Measurements from ENCODE around the gene FXYD2. TPM values are rescaled to one million over a fixed set of nuclear protein-coding genes. Genes with fewer than 3 reads are reported as not detected.

Gene FXYD2
- total RNA-seq, 1 donor from 2014 or later, result not detected

DNA sequence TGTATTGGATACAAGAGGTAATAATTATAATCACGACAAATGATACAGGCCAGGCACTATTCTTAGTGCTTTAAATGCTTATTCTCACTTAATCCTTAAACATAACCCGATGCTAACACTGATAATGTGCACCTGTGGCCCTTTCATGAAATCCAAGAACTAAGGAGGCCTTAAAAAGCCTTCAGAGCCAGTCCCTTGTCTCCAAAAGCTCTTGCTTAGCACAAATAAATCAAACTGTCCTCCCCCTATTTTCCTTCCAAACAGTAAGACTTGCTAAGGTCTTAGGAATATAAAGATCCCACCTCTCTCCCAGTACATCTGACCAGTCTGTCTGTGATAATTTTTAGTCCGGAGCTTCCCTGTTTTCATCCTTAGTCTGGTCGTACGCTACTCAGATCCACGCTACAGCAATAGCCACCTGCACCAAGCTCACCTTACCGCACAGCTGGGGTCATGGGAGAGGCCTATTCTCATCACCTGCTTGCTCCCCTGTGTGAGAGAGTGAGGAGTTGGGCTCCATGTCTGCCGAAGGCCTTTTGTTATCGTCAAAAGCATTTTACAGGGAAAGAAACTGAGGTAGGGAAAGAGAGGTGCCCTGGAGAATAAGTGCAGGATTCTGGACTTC lies 35.1 kb upstream of the FXYD2 start:
- Histone ChIP-seq H3K36me3 (ENCODE audit: insufficient read depth, low read length) (no peaks in the 10 kb centered on the region), H3K79me2 (ENCODE audit: insufficient read depth, low read length) (no peaks in the 10 kb centered on the region), H3K27me3 (ENCODE audit: insufficient read depth, low read length) (no peaks in the 10 kb centered on the region), H2AFZ (ENCODE audit: low read depth, low read length) (no peak overlapping the region), H3K9ac (ENCODE audit: low read length) (no peak overlapping the region), H3K27ac (ENCODE audit: low read depth, low read length) (no peak overlapping the region), H3K4me3 (ENCODE audit: insufficient read depth, low read depth, low read length) (no peak overlapping the region), H3K4me2 (ENCODE audit: low read length) (no peak overlapping the region), H3K4me1 (ENCODE audit: insufficient read depth, low read length) (no peaks in the 10 kb centered on the region), H3K9me3 (ENCODE audit: insufficient read depth, low read depth, low read length) (no peaks in the 10 kb centered on the region), H4K20me1 (ENCODE audit: insufficient read depth, low read length) (no peaks in the 10 kb centered on the region)
- H3K27ac Mint-ChIP-seq (ENCODE audit: unreplicated experiment), result no peak overlapping the region
- DNase-seq (ENCODE audit: low read depth) (no peak), FAIRE-seq (no peak)
- H3K9me3 Mint-ChIP-seq (ENCODE audit: unreplicated experiment), result no peaks in the 10 kb centered on the region
- TF ChIP-seq, protein P1, sequence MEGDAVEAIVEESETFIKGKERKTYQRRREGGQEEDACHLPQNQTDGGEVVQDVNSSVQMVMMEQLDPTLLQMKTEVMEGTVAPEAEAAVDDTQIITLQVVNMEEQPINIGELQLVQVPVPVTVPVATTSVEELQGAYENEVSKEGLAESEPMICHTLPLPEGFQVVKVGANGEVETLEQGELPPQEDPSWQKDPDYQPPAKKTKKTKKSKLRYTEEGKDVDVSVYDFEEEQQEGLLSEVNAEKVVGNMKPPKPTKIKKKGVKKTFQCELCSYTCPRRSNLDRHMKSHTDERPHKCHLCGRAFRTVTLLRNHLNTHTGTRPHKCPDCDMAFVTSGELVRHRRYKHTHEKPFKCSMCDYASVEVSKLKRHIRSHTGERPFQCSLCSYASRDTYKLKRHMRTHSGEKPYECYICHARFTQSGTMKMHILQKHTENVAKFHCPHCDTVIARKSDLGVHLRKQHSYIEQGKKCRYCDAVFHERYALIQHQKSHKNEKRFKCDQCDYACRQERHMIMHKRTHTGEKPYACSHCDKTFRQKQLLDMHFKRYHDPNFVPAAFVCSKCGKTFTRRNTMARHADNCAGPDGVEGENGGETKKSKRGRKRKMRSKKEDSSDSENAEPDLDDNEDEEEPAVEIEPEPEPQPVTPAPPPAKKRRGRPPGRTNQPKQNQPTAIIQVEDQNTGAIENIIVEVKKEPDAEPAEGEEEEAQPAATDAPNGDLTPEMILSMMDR (IDR thresholded peaks at IDR 0.05; ENCODE audit: insufficient read depth, low read depth, low read length), result no peak
- TF ChIP-seq EZH2 (IDR thresholded peaks at IDR 0.05; ENCODE audit: insufficient read depth, low read length), result no peak
- H3K4me1 Mint-ChIP-seq (ENCODE audit: low read depth, unreplicated experiment), result peaks cover 11% of the 10 kb centered on the region
- peaks cover 24% of the 10 kb centered on the region for H3K27me3 Mint-ChIP-seq (ENCODE audit: low read depth, unreplicated experiment)
- H3K36me3 Mint-ChIP-seq (ENCODE audit: low read depth, unreplicated experiment), result no peaks in the 10 kb centered on the region
- H3K4me3 Mint-ChIP-seq (ENCODE audit: unreplicated experiment), result no peak overlapping the region

DNA sequence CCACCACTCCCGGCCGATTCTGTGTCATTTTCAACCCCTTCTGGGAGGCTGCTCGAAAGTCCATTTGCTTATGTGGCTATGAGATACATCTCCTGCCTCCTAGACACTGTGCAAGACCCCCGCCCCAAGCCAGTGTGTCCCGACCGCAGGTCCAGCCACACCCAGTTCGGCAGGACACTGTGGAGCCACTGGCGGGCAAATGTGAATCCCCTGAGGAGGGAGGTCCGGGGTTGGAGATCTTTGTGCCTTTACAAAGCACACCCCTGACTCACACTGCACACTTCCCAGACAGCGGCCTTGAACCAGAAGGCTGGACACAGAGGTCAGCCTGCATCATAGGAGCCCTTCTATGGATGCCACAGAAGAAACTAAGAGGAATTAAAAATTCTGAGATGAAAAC lies 34.5 kb upstream of the FXYD2 start:
- H2AFZ ChIP-seq (ENCODE audit: low read depth, low read length), result no peak overlapping the region
- Mint-ChIP-seq H3K27ac (ENCODE audit: unreplicated experiment) (no peak overlapping the region), H3K27me3 (ENCODE audit: low read depth, unreplicated experiment) (peaks cover 27% of the 10 kb centered on the region), H3K9me3 (ENCODE audit: unreplicated experiment) (no peaks in the 10 kb centered on the region), H3K36me3 (ENCODE audit: low read depth, unreplicated experiment) (no peaks in the 10 kb centered on the region), H3K4me1 (ENCODE audit: low read depth, unreplicated experiment) (peaks cover 11% of the 10 kb centered on the region), H3K4me3 (ENCODE audit: unreplicated experiment) (no peak overlapping the region)
- H3K4me1 ChIP-seq (ENCODE audit: insufficient read depth, low read length), result no peaks in the 10 kb centered on the region
- FAIRE-seq (no peak), DNase-seq (ENCODE audit: low read depth) (no peak)
- no peak overlapping the region for H3K9ac ChIP-seq (ENCODE audit: low read length)
- no peak overlapping the region for H3K4me2 ChIP-seq (ENCODE audit: low read length)
- H3K9me3 ChIP-seq (ENCODE audit: insufficient read depth, low read depth, low read length), result no peaks in the 10 kb centered on the region
- no peak overlapping the region for H3K4me3 ChIP-seq (ENCODE audit: insufficient read depth, low read depth, low read length)
- TF ChIP-seq, protein P1 (IDR thresholded peaks at IDR 0.05; ENCODE audit: insufficient read depth, low read depth, low read length), result no peak
- TF ChIP-seq EZH2 (IDR thresholded peaks at IDR 0.05; ENCODE audit: insufficient read depth, low read length), result no peak
- H4K20me1 ChIP-seq (ENCODE audit: insufficient read depth, low read length), result no peaks in the 10 kb centered on the region
- no peaks in the 10 kb centered on the region for H3K27me3 ChIP-seq (ENCODE audit: insufficient read depth, low read length)
- no peak overlapping the region for H3K27ac ChIP-seq (ENCODE audit: low read depth, low read length)
- H3K36me3 ChIP-seq (ENCODE audit: insufficient read depth, low read length), result no peaks in the 10 kb centered on the region
- no peaks in the 10 kb centered on the region for H3K79me2 ChIP-seq (ENCODE audit: insufficient read depth, low read length)

DNA sequence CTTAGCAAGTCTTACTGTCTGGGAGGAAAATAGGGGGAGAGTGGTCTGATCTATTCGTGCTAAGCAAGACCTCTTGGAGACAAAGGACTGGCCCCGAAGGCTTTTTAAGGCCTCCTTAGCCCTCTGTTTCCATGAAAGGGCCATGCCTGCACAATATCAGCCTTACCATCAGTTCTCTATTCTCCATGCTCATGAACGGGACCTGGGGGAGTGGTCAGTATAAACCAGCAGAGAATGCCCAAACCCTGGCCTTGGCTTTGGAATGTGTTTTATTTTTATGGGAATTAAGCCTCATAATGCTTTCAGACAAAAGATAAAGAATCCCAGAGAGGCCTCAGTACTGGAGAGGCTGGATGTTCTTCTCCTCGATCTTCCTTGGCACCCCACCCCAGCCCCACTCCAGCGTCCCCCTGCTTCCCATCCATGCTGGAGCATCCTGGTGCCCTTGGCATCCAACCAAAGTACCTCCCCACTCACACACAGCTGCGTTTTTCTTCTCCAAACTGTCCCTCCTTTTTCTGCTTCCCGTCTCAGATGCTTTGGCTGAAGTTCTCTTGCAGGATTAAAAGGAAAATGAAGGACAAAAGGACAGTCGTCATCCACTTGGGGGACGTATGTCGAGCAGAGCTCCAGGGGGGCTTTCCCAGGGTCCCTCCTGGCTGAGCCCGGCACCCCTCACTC lies 33.3 kb upstream of the FXYD2 start:
- H3K27ac ChIP-seq (ENCODE audit: low read depth, low read length), result no peak overlapping the region
- TF ChIP-seq, protein P1 (IDR thresholded peaks at IDR 0.05; ENCODE audit: insufficient read depth, low read depth, low read length), result no peak
- TF ChIP-seq EZH2 (IDR thresholded peaks at IDR 0.05; ENCODE audit: insufficient read depth, low read length), result no peak
- H3K4me1 Mint-ChIP-seq (ENCODE audit: low read depth, unreplicated experiment), result peaks cover 11% of the 10 kb centered on the region
- H3K27me3 Mint-ChIP-seq (ENCODE audit: low read depth, unreplicated experiment), result peaks cover 24% of the 10 kb centered on the region
- no peak overlapping the region for H3K27ac Mint-ChIP-seq (ENCODE audit: unreplicated experiment)
- H3K9me3 ChIP-seq (ENCODE audit: insufficient read depth, low read depth, low read length), result no peaks in the 10 kb centered on the region
- no peak overlapping the region for H3K4me2 ChIP-seq (ENCODE audit: low read length)
- H3K27me3 ChIP-seq (ENCODE audit: insufficient read depth, low read length), result no peaks in the 10 kb centered on the region
- H3K4me3 ChIP-seq (ENCODE audit: insufficient read depth, low read depth, low read length), result no peak overlapping the region
- H2AFZ ChIP-seq (ENCODE audit: low read depth, low read length), result no peak overlapping the region
- no peak overlapping the region for H3K4me3 Mint-ChIP-seq (ENCODE audit: unreplicated experiment)
- no peaks in the 10 kb centered on the region for H3K79me2 ChIP-seq (ENCODE audit: insufficient read depth, low read length)
- H4K20me1 ChIP-seq (ENCODE audit: insufficient read depth, low read length), result no peaks in the 10 kb centered on the region
- no peak overlapping the region for H3K9ac ChIP-seq (ENCODE audit: low read length)
- H3K4me1 ChIP-seq (ENCODE audit: insufficient read depth, low read length), result no peaks in the 10 kb centered on the region
- DNase-seq (ENCODE audit: low read depth) (no peak), FAIRE-seq (no peak)
- H3K36me3 ChIP-seq (ENCODE audit: insufficient read depth, low read length), result no peaks in the 10 kb centered on the region
- no peaks in the 10 kb centered on the region for H3K9me3 Mint-ChIP-seq (ENCODE audit: unreplicated experiment)
- no peaks in the 10 kb centered on the region for H3K36me3 Mint-ChIP-seq (ENCODE audit: low read depth, unreplicated experiment)
